GM23338 (cell line): ENCODE results near the gene FASTKD2. TPM values are rescaled to one million over a fixed set of nuclear protein-coding genes. Genes with fewer than 3 reads are reported as not detected.

ENCODE experiments used
- ATAC-seq: fragments of 200-7000 bp; cut with Tn5 transposase; 3 replicates; pipeline ENCODE4 v1.9.1; 2020
- DNase-seq: peaks from one replicate; pipeline ENCODE4 v3.0.0-alpha.2; 2015; ENCODE audit warnings: low spot score
- H2AFZ ChIP-seq: fragments of 200-600 bp; sonication (generic); 2 replicates; pipeline ENCODE4 v1.8.0; 2016; ENCODE audit warnings: antibody characterized with exemption, mild to moderate bottlenecking, moderate library complexity
- H3F3A ChIP-seq: fragments of 200-600 bp; sonication (generic); replicated peaks from 2 replicates; pipeline ENCODE4 v1.8.0; 2017; ENCODE audit warnings: antibody characterized with exemption, mixed run types, low read depth
- H3K27ac ChIP-seq: fragments of 200-600 bp; sonication (generic); 2 replicates; pipeline ENCODE4 v1.6.1; 2016; ENCODE audit warnings: low read depth
- H3K27me3 ChIP-seq: fragments of 200-600 bp; sonication (generic); 2 replicates; pipeline ENCODE4 v1.8.0; 2016; ENCODE audit warnings: mild to moderate bottlenecking, mixed run types, moderate library complexity; ENCODE audit not compliant: insufficient read depth
- H3K36me3 ChIP-seq: fragments of 200-600 bp; sonication (generic); 2 replicates; pipeline ENCODE4 v1.8.0; 2016; ENCODE audit warnings: mild to moderate bottlenecking; ENCODE audit not compliant: insufficient read depth
- H3K4me1 ChIP-seq: fragments of 200-600 bp; sonication (generic); 2 replicates; pipeline ENCODE4 v1.8.0; 2016; ENCODE audit warnings: mild to moderate bottlenecking, moderate library complexity; ENCODE audit not compliant: insufficient read depth
- H3K4me2 ChIP-seq: fragments of 200-600 bp; sonication (generic); 2 replicates; pipeline ENCODE4 v1.7.1; 2017; ENCODE audit warnings: mixed run types
- H3K4me3 ChIP-seq: fragments of 200-600 bp; sonication (generic); 2 replicates; pipeline ENCODE4 v1.6.1; 2016; ENCODE audit warnings: mixed run types
- H3K79me2 ChIP-seq: fragments of 200-600 bp; sonication (generic); replicated peaks from 2 replicates; pipeline ENCODE4 v1.8.0; 2017; ENCODE audit warnings: mild to moderate bottlenecking; ENCODE audit not compliant: insufficient read depth
- H3K9me2 ChIP-seq: fragments of 200-600 bp; sonication (generic); 2 replicates; pipeline ENCODE4 v1.8.0; 2017; ENCODE audit not compliant: insufficient read depth
- H4K20me1 ChIP-seq: fragments of 200-600 bp; sonication (generic); replicated peaks from 2 replicates; pipeline ENCODE4 v1.8.0; 2017; ENCODE audit warnings: mild to moderate bottlenecking; ENCODE audit not compliant: insufficient read depth
- H3K27ac Mint-ChIP-seq: 2 replicates; pipeline ENCODE4 v1.8.0; 2020; ENCODE audit warnings: inconsistent platforms, mild to moderate bottlenecking, moderate library complexity, mixed read lengths
- H3K27me3 Mint-ChIP-seq: 3 replicates; pipeline ENCODE4 v1.8.0; 2022; ENCODE audit warnings: low read depth, mild to moderate bottlenecking, moderate library complexity, mixed read lengths, inconsistent platforms; ENCODE audit not compliant: insufficient read depth, poor library complexity
- H3K36me3 Mint-ChIP-seq: 3 replicates; pipeline ENCODE4 v1.8.0; 2021; ENCODE audit warnings: low read depth, mild to moderate bottlenecking, inconsistent platforms, moderate library complexity, mixed read lengths
- H3K4me1 Mint-ChIP-seq: 3 replicates; pipeline ENCODE4 v1.8.0; 2020; ENCODE audit warnings: mild to moderate bottlenecking, inconsistent platforms, mixed read lengths
- H3K4me3 Mint-ChIP-seq: 3 replicates; pipeline ENCODE4 v1.8.0; 2021; ENCODE audit warnings: moderate library complexity, mild to moderate bottlenecking, inconsistent platforms, mixed read lengths
- H3K9me3 Mint-ChIP-seq: 3 replicates; pipeline ENCODE4 v1.8.0; 2020; ENCODE audit warnings: moderate library complexity, mild to moderate bottlenecking, inconsistent platforms, mixed read lengths
- CTCF ChIP-seq, 2 experiments: fragments of 200-600 bp in 1 of 2; sonication (generic) in 1 of 2; conservative IDR thresholded peaks; 2 replicates each; pipeline versions ENCODE4 v1.5.1 to v1.6.1; 2016 to 2017; ENCODE audit warnings: antibody characterized with exemption in 2 of 2, low read depth in 2 of 2, mild to moderate bottlenecking in 2 of 2, moderate library complexity in 1 of 2
- EZH2 ChIP-seq: fragments of 200-600 bp; sonication (generic); IDR thresholded peaks from one replicate; pipeline ENCODE4 v1.8.0; 2017; ENCODE audit warnings: antibody characterized with exemption, mild to moderate bottlenecking, low read depth; ENCODE audit not compliant: unreplicated experiment
- JUNB ChIP-seq: IDR thresholded peaks from one replicate; pipeline ENCODE4 v1.6.1; 2016; ENCODE audit warnings: antibody characterized with exemption; ENCODE audit not compliant: unreplicated experiment
- NANOG ChIP-seq: IDR thresholded peaks from 2 replicates; pipeline ENCODE4 v1.6.1; 2016; ENCODE audit warnings: antibody characterized with exemption, borderline replicate concordance
- POLR2AphosphoS5 ChIP-seq: IDR thresholded peaks from 2 replicates; pipeline ENCODE4 v1.6.1; 2016; ENCODE audit warnings: antibody characterized with exemption, low read depth
- ZNF114 ChIP-seq: fragments of 250-450 bp; sonication (Bioruptor Pico); IDR thresholded peaks from 2 replicates; pipeline ENCODE4 v1.5.0; 2020; ENCODE audit warnings: mild to moderate bottlenecking, moderate library complexity
- polyA plus RNA-seq: library from polyadenylated mRNA; unstranded; fragments of >200 nt; fragmentation: Nextera tagmentation; extraction: Ambion mirVana; gene quantifications from 2 replicates; pipeline ENCODE4 v1.2.1, GENCODE V29; 2016
- total RNA-seq: library from RNA; depleted of rRNA; stranded (reverse); fragments of >200 nt; shearing (Covaris generic); gene quantifications from 2 replicates; pipeline ENCODE4 v1.2.3, GENCODE V29; 2014
- TF ChIP-seq, protein P1 (sequence below): IDR thresholded peaks from 2 replicates; pipeline ENCODE4 v1.6.1; 2016; ENCODE audit warnings: antibody characterized with exemption
- TF ChIP-seq, protein P2 (sequence below): fragments of 250-450 bp; sonication (Bioruptor Pico); IDR thresholded peaks from 2 replicates; pipeline ENCODE4 v1.5.0; 2020; ENCODE audit warnings: mild to moderate bottlenecking, moderate library complexity
- TF ChIP-seq, protein P3 (sequence below): IDR thresholded peaks from one replicate; pipeline ENCODE4 v1.6.1; 2018; ENCODE audit warnings: antibody characterized with exemption; ENCODE audit not compliant: unreplicated experiment

The FASTKD2 gene
- total and polyA plus RNA-seq, 2 experiments from 2014 or later, result 20.5 to 48.7 TPM

GRCh38 chr2:206780671-206781070 lies 15.3 kb downstream of the FASTKD2 start:
- H3K27me3 Mint-ChIP-seq, result peaks cover 2% of the 10 kb centered on the region
- Histone ChIP-seq H4K20me1 (peaks cover 8% of the 10 kb centered on the region; the same call in 1 of the 2 replicates), H3K36me3 (peaks cover 24% of the 10 kb centered on the region), H3K4me1 (no peaks in the 10 kb centered on the region), H3K4me2 (no peak overlapping the region), H3K79me2 (peaks cover 39% of the 10 kb centered on the region), H3F3A (peaks cover 6% of the 10 kb centered on the region; the same call in 1 of the 2 replicates), H3K4me3 (no peak overlapping the region), H3K9me2 (no peaks in the 10 kb centered on the region), H2AFZ (no peak overlapping the region), H3K27ac (no peak overlapping the region), H3K27me3 (no peaks in the 10 kb centered on the region)
- DNase-seq, result no peak
- no peak overlapping the region for H3K27ac Mint-ChIP-seq
- H3K36me3 Mint-ChIP-seq, result peaks cover 64% of the 10 kb centered on the region
- ATAC-seq, result no peak
- H3K9me3 Mint-ChIP-seq, result no peaks in the 10 kb centered on the region
- TF ChIP-seq, protein P1, sequence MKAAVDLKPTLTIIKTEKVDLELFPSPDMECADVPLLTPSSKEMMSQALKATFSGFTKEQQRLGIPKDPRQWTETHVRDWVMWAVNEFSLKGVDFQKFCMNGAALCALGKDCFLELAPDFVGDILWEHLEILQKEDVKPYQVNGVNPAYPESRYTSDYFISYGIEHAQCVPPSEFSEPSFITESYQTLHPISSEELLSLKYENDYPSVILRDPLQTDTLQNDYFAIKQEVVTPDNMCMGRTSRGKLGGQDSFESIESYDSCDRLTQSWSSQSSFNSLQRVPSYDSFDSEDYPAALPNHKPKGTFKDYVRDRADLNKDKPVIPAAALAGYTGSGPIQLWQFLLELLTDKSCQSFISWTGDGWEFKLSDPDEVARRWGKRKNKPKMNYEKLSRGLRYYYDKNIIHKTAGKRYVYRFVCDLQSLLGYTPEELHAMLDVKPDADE, result no peak
- TF ChIP-seq POLR2AphosphoS5 (no peak), NANOG (no peak), CTCF (conservative IDR thresholded peaks at IDR 0.05; ENCODE audit: low read depth in 2 of 2) (no peak), ZNF114 (CRISPR knock-in tag) (no peak), EZH2 (no peak), JUNB (no peak)
- TF ChIP-seq, protein P2, sequence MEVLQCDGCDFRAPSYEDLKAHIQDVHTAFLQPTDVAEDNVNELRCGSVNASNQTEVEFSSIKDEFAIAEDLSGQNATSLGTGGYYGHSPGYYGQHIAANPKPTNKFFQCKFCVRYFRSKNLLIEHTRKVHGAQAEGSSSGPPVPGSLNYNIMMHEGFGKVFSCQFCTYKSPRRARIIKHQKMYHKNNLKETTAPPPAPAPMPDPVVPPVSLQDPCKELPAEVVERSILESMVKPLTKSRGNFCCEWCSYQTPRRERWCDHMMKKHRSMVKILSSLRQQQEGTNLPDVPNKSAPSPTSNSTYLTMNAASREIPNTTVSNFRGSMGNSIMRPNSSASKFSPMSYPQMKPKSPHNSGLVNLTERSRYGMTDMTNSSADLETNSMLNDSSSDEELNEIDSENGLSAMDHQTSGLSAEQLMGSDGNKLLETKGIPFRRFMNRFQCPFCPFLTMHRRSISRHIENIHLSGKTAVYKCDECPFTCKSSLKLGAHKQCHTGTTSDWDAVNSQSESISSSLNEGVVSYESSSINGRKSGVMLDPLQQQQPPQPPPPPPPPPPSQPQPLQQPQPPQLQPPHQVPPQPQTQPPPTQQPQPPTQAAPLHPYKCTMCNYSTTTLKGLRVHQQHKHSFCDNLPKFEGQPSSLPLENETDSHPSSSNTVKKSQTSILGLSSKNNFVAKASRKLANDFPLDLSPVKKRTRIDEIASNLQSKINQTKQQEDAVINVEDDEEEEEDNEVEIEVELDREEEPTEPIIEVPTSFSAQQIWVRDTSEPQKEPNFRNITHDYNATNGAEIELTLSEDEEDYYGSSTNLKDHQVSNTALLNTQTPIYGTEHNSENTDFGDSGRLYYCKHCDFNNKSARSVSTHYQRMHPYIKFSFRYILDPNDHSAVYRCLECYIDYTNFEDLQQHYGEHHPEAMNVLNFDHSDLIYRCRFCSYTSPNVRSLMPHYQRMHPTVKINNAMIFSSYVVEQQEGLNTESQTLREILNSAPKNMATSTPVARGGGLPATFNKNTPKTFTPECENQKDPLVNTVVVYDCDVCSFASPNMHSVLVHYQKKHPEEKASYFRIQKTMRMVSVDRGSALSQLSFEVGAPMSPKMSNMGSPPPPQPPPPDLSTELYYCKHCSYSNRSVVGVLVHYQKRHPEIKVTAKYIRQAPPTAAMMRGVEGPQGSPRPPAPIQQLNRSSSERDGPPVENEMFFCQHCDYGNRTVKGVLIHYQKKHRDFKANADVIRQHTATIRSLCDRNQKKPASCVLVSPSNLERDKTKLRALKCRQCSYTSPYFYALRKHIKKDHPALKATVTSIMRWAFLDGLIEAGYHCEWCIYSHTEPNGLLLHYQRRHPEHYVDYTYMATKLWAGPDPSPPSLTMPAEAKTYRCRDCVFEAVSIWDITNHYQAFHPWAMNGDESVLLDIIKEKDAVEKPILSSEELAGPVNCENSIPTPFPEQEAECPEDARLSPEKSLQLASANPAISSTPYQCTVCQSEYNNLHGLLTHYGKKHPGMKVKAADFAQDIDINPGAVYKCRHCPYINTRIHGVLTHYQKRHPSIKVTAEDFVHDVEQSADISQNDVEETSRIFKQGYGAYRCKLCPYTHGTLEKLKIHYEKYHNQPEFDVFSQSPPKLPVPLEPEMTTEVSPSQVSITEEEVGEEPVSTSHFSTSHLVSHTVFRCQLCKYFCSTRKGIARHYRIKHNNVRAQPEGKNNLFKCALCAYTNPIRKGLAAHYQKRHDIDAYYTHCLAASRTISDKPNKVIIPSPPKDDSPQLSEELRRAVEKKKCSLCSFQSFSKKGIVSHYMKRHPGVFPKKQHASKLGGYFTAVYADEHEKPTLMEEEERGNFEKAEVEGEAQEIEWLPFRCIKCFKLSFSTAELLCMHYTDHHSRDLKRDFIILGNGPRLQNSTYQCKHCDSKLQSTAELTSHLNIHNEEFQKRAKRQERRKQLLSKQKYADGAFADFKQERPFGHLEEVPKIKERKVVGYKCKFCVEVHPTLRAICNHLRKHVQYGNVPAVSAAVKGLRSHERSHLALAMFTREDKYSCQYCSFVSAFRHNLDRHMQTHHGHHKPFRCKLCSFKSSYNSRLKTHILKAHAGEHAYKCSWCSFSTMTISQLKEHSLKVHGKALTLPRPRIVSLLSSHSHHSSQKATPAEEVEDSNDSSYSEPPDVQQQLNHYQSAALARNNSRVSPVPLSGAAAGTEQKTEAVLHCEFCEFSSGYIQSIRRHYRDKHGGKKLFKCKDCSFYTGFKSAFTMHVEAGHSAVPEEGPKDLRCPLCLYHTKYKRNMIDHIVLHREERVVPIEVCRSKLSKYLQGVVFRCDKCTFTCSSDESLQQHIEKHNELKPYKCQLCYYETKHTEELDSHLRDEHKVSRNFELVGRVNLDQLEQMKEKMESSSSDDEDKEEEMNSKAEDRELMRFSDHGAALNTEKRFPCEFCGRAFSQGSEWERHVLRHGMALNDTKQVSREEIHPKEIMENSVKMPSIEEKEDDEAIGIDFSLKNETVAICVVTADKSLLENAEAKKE (CRISPR knock-in tag), result no peak
- TF ChIP-seq, protein P3, sequence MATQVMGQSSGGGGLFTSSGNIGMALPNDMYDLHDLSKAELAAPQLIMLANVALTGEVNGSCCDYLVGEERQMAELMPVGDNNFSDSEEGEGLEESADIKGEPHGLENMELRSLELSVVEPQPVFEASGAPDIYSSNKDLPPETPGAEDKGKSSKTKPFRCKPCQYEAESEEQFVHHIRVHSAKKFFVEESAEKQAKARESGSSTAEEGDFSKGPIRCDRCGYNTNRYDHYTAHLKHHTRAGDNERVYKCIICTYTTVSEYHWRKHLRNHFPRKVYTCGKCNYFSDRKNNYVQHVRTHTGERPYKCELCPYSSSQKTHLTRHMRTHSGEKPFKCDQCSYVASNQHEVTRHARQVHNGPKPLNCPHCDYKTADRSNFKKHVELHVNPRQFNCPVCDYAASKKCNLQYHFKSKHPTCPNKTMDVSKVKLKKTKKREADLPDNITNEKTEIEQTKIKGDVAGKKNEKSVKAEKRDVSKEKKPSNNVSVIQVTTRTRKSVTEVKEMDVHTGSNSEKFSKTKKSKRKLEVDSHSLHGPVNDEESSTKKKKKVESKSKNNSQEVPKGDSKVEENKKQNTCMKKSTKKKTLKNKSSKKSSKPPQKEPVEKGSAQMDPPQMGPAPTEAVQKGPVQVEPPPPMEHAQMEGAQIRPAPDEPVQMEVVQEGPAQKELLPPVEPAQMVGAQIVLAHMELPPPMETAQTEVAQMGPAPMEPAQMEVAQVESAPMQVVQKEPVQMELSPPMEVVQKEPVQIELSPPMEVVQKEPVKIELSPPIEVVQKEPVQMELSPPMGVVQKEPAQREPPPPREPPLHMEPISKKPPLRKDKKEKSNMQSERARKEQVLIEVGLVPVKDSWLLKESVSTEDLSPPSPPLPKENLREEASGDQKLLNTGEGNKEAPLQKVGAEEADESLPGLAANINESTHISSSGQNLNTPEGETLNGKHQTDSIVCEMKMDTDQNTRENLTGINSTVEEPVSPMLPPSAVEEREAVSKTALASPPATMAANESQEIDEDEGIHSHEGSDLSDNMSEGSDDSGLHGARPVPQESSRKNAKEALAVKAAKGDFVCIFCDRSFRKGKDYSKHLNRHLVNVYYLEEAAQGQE, result no peak
- no peaks in the 10 kb centered on the region for H3K4me1 Mint-ChIP-seq
- no peak overlapping the region for H3K4me3 Mint-ChIP-seq
